Stomach (tissue), 4 donors: ENCODE results near the gene PSIP1.

Source experiments
- CTCF ChIP-seq, 7 experiments: fragments of 450-650 bp in 4 of 7; fragments of 200-600 bp in 3 of 7; sonication (generic) in 3 of 7; IDR thresholded peaks; one replicate each; pipeline ENCODE4 v1.5.1; 2016 to 2019; ENCODE audit warnings: antibody characterized with exemption in 7 of 7, control low read depth in 2 of 7, mild to moderate bottlenecking in 1 of 7
- EP300 ChIP-seq: sonication (generic); formaldehyde crosslinking; IDR thresholded peaks from one replicate; pipeline ENCODE4 v1.6.1; 2017; ENCODE audit warnings: antibody characterized with exemption
- POLR2A ChIP-seq, 4 donors: fragments of 450-650 bp; IDR thresholded peaks; one replicate each; pipeline ENCODE4 v1.6.1; 2016; ENCODE audit warnings: antibody characterized with exemption in 4 of 4, control low read depth in 2 of 4, mild to moderate bottlenecking in 1 of 4, moderate library complexity in 1 of 4
- POLR2AphosphoS5 ChIP-seq, 3 donors: sonication (generic); formaldehyde crosslinking; IDR thresholded peaks; one replicate each; pipeline ENCODE4 v1.6.1; 2016; ENCODE audit warnings: antibody characterized with exemption in 3 of 3

DNA sequence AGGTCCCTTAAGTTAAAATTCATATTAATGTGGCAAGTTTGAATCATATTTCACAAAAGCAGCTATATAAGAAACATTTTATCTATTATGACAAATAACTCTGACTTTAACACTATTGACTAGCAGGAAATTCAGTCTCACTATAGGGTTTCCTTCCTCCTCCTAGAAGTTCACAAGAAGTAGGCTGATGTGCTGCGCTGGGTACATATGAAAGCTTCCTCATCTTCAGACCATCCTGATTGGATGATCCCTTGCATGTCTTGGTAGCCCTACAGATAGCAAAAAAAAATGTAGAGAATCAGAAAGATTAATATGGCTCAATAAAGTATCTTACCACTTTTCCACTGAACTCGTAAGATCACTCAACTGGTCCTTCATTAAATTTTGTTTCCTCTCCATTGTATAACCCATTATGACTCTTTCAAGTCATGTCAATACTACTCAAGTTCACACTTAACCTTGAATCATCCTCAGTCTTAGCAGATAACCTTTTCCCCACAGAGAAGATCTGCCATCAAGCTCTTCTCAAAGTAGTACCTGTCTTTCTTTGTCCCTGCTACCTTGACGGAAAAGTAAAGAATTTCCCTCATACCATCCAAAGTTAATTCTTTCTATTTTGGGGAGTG is 11.5 kb upstream of the PSIP1 start:
- TF ChIP-seq CTCF (IDR thresholded peaks at IDR 0.05) (no peak), EP300 (no peak), POLR2A (IDR thresholded peaks at IDR 0.05) (no peak), POLR2AphosphoS5 (IDR thresholded peaks at IDR 0.05) (no peak)
